ENCODE measurements around the gene FBRSL1.

- TF ChIP-seq POLR2A (IDR thresholded peaks at IDR 0.05; ENCODE audit: low read length) (no peak), GATA1 (IDR thresholded peaks at IDR 0.05; ENCODE audit: low read depth, low read length) (no peak)
These were observed 35.0 kb upstream of the FBRSL1 start for GRCh38 chr12:132454933-132455418.

Data from erythroblast (primary cell).